GM12878 (cell line): ENCODE measurements around the gene MRPL46. TPM values are rescaled to one million over a fixed set of nuclear protein-coding genes. Genes with fewer than 3 reads are reported as not detected.

Experiments
- ATAC-seq: fragments of 200-7000 bp; cut with Tn5 transposase; 3 replicates; pipeline ENCODE4 v1.9.1; 2020; ENCODE audit warnings: mild to moderate bottlenecking, moderate library complexity
- BruUV-seq: library from RNA; stranded (reverse); fragments of 400-500 nt; replicated peaks from 2 replicates; lab custom pipeline; 2021; lab: Mats Ljungman, UMichigan
- CTCF ChIA-PET: fragments of 300-600 bp; sonication (Branson Sonifier 250); formaldehyde crosslinking; extraction: SDS; loops from one replicate; lab custom pipeline; 2021; ENCODE audit warnings: inconsistent platforms; lab: Yijun Ruan, JAX
- POLR2A ChIA-PET: fragments of 350-600 bp; formaldehyde crosslinking; extraction: SDS; loops from one replicate; lab custom pipeline; 2021; ENCODE audit warnings: inconsistent platforms; lab: Charles Lee
- RAD21 ChIA-PET: fragments of 300-600 bp; sonication (Branson Sonifier 250); formaldehyde crosslinking; loops from one replicate; lab custom pipeline; 2023; ENCODE audit warnings: antibody characterized with exemption; ENCODE audit not compliant: unreplicated experiment; lab: Charles Lee
- SMC1A ChIA-PET: fragments of 300-600 bp; sonication (Branson Sonifier 250); formaldehyde crosslinking; loops from one replicate; lab custom pipeline; 2023; ENCODE audit not compliant: unreplicated experiment, uncharacterized antibody; lab: Charles Lee
- DNase-seq: peaks from one replicate; pipeline ENCODE4 v3.0.0-alpha.2; 2011; ENCODE audit warnings: low read depth, low spot score
- FAIRE-seq: peaks from 3 replicates; lab custom pipeline; 2011; peaks lifted over from hg19 to GRCh38; lab: Jason Lieb, UNC
- H2AFZ ChIP-seq: 2 replicates; pipeline ENCODE4 v1.6.0; 2011; ENCODE audit warnings: low read depth, low read length, control low read depth; ENCODE audit not compliant: control insufficient read depth
- H3K27ac ChIP-seq: 2 replicates; pipeline ENCODE4 v1.5.1; 2011; ENCODE audit warnings: control low read depth; ENCODE audit not compliant: control insufficient read depth, insufficient read depth
- H3K27me3 ChIP-seq, 2 experiments: replicated peaks in 1 of 2; 2 replicates each; pipeline versions ENCODE4 v1.6.0 to v1.6.1; 2011; ENCODE audit warnings: low read length in 1 of 2; ENCODE audit not compliant: control insufficient read depth in 2 of 2, insufficient read depth in 2 of 2
- H3K36me3 ChIP-seq, 2 experiments: 2 replicates each; pipeline ENCODE4 v1.5.1; 2011; ENCODE audit warnings: low read length in 1 of 2; ENCODE audit not compliant: control insufficient read depth in 2 of 2, insufficient read depth in 2 of 2
- H3K4me1 ChIP-seq: 2 replicates; pipeline ENCODE4 v1.6.1; 2011; ENCODE audit warnings: mild to moderate bottlenecking, low read length, moderate library complexity, mixed read lengths; ENCODE audit not compliant: control insufficient read depth, insufficient read depth
- H3K4me2 ChIP-seq: 2 replicates; pipeline ENCODE4 v1.6.0; 2011; ENCODE audit warnings: control low read depth; ENCODE audit not compliant: control insufficient read depth, insufficient read depth
- H3K4me3 ChIP-seq: fragments of 200-600 bp; sonication (generic); 2 replicates; pipeline ENCODE4 v1.5.1; 2016
- H3K79me2 ChIP-seq: 2 replicates; pipeline ENCODE4 v1.6.0; 2011; ENCODE audit warnings: low read length; ENCODE audit not compliant: control insufficient read depth, insufficient read depth
- H3K9ac ChIP-seq: 2 replicates; pipeline ENCODE4 v1.8.0; 2011; ENCODE audit warnings: low read length, control low read depth, mixed read lengths; ENCODE audit not compliant: control insufficient read depth, insufficient read depth
- H3K9me3 ChIP-seq: replicated peaks from 3 replicates; pipeline ENCODE4 v1.5.1; 2011; ENCODE audit warnings: mild to moderate bottlenecking, low read length; ENCODE audit not compliant: control insufficient read depth, insufficient read depth
- H4K20me1 ChIP-seq: 2 replicates; pipeline ENCODE4 v1.6.0; 2011; ENCODE audit not compliant: control insufficient read depth, insufficient read depth
- EP300 ChIP-seq, 2 experiments: fragments of 150-350 bp in 1 of 2; IDR thresholded peaks; 2 replicates each; pipeline ENCODE4 v1.6.1; 2011 to 2012; ENCODE audit warnings: low read depth in 2 of 2, low read length in 2 of 2, borderline replicate concordance in 1 of 2, improper control_type of control experiment in 1 of 2, inconsistent platforms in 1 of 2; ENCODE audit not compliant: control insufficient read depth in 1 of 2
- GABPA ChIP-seq: IDR thresholded peaks from 2 replicates; pipeline ENCODE4 v1.6.1; 2014; ENCODE audit warnings: antibody characterized with exemption, low read depth, mild to moderate bottlenecking, inconsistent platforms
- HCFC1 ChIP-seq: fragments of 150-350 bp; IDR thresholded peaks from 2 replicates; pipeline ENCODE4 v1.6.1; 2014; ENCODE audit warnings: low read length
- IKZF1 ChIP-seq: fragments of 450-650 bp; conservative IDR thresholded peaks from 2 replicates; pipeline ENCODE4 v1.6.1; 2017; ENCODE audit warnings: antibody characterized with exemption, mild to moderate bottlenecking
- IRF4 ChIP-seq: IDR thresholded peaks from 2 replicates; pipeline ENCODE4 v1.6.1; 2011; ENCODE audit warnings: low read depth, low read length
- MAX ChIP-seq: IDR thresholded peaks from 2 replicates; pipeline ENCODE4 v1.6.1; 2012; ENCODE audit warnings: low read depth, low read length, improper control_type of control experiment
- MTA2 ChIP-seq: fragments of 450-650 bp; IDR thresholded peaks from 2 replicates; pipeline ENCODE4 v1.6.1; 2016; ENCODE audit warnings: low read depth, mild to moderate bottlenecking, moderate library complexity
- NKRF ChIP-seq: fragments of 450-650 bp; conservative IDR thresholded peaks from 2 replicates; pipeline ENCODE4 v1.6.1; 2017; ENCODE audit warnings: mild to moderate bottlenecking, moderate library complexity
- NR2F1 ChIP-seq: fragments of 450-650 bp; conservative IDR thresholded peaks from 2 replicates; pipeline ENCODE4 v1.6.1; 2017; ENCODE audit warnings: mild to moderate bottlenecking
- PAX8 ChIP-seq: fragments of 450-650 bp; IDR thresholded peaks from 2 replicates; pipeline ENCODE4 v1.6.1; 2017; ENCODE audit warnings: mild to moderate bottlenecking, moderate library complexity
- PKNOX1 ChIP-seq: fragments of 450-650 bp; IDR thresholded peaks from 2 replicates; pipeline ENCODE4 v1.6.1; 2016; ENCODE audit warnings: mild to moderate bottlenecking
- POU2F2 ChIP-seq: IDR thresholded peaks from 3 replicates; pipeline ENCODE4 v1.6.1; 2011; ENCODE audit warnings: low read depth, mild to moderate bottlenecking, low read length, borderline replicate concordance
- RBBP5 ChIP-seq: fragments of 200-600 bp; sonication (generic); conservative IDR thresholded peaks from 2 replicates; pipeline ENCODE4 v1.6.1; 2016
- RCOR1 ChIP-seq: conservative IDR thresholded peaks from 2 replicates; pipeline ENCODE4 v1.6.1; 2012; ENCODE audit warnings: low read depth, low read length, improper control_type of control experiment
- SMAD1 ChIP-seq: fragments of 450-650 bp; IDR thresholded peaks from 2 replicates; pipeline ENCODE4 v1.6.1; 2018; ENCODE audit warnings: mild to moderate bottlenecking, low read depth; ENCODE audit not compliant: partially characterized antibody
- SMAD5 ChIP-seq: IDR thresholded peaks from 2 replicates; pipeline ENCODE4 v1.6.1; 2016; ENCODE audit warnings: antibody characterized with exemption, low read depth
- SREBF2 ChIP-seq: IDR thresholded peaks from 2 replicates; pipeline ENCODE4 v1.6.1; 2012; ENCODE audit warnings: mild to moderate bottlenecking, low read length
- TCF7 ChIP-seq: IDR thresholded peaks from 2 replicates; pipeline ENCODE4 v1.6.1; 2014; ENCODE audit warnings: antibody characterized with exemption, borderline replicate concordance
- WRNIP1 ChIP-seq: IDR thresholded peaks from 2 replicates; pipeline ENCODE4 v1.6.1; 2011; ENCODE audit warnings: low read depth, low read length, improper control_type of control experiment, borderline replicate concordance
- ZNF384 ChIP-seq: IDR thresholded peaks from 2 replicates; pipeline ENCODE4 v1.6.1; 2012; ENCODE audit warnings: low read depth, mild to moderate bottlenecking, low read length, improper control_type of control experiment, borderline replicate concordance
- in situ Hi-C: fragments of 300-500 bp; cut with MboI; formaldehyde crosslinking; loops from 9 replicates; pipeline ENCODE4 v1.14.3; 2018; ENCODE audit warnings: mixed read lengths
- intact Hi-C: fragments of 100-400 bp; cut with micrococcal nuclease; formaldehyde crosslinking; loops from one replicate; pipeline ENCODE4 v1.14.2; 2022; ENCODE audit not compliant: unreplicated experiment
- polyA plus RNA-seq, 11 experiments: library from polyadenylated mRNA; depleted of rRNA in 4 of 11; unstranded in 6 of 11; stranded (reverse) in 5 of 11; fragments of >200 nt; fragmentation: Nextera tagmentation in 4 of 11; fragmentation: Illumina TruSeq in 1 of 11; extraction: Ambion mirVana in 4 of 11; extraction: Trizol in 1 of 11; gene quantifications; 1 replicate in 1 of 11; 2 replicates in 10 of 11; pipeline versions ENCODE4 v1.2.1 to v1.2.3, GENCODE V29; 2011 to 2016; ENCODE audit warnings: inconsistent platforms in 2 of 11, missing spikeins in 2 of 11, low read depth in 1 of 11
- total RNA-seq, 4 experiments: library from RNA; depleted of rRNA in 3 of 4; stranded (reverse); fragments of >200 nt in 3 of 4; fragmentation: Illumina TruSeq in 1 of 4; extraction: Trizol in 1 of 4; gene quantifications; 2 replicates each; pipeline versions ENCODE4 v1.2.1 to v1.2.3, GENCODE V29; 2013 to 2021
- TF ChIP-seq, protein P1 (sequence below): fragments of 450-650 bp; IDR thresholded peaks from 2 replicates; pipeline ENCODE4 v1.6.1; 2017; ENCODE audit warnings: mild to moderate bottlenecking

Gene MRPL46
- total and polyA plus RNA-seq, 10 of the 15 experiments (the other 5 are each of a cell fraction or from before 2014, with no cell fraction given) = 37.4 to 96.7 (median 52.9) TPM

- TF ChIP-seq HCFC1 (no peak), EP300 (IDR thresholded peaks at IDR 0.05; ENCODE audit: borderline replicate concordance in 1 of 2, control insufficient read depth in 1 of 2, low read depth in 2 of 2, low read length in 2 of 2) (no peak), ZNF384 (no peak), MAX (no peak), MTA2 (no peak)
- TF ChIP-seq, protein P1, sequence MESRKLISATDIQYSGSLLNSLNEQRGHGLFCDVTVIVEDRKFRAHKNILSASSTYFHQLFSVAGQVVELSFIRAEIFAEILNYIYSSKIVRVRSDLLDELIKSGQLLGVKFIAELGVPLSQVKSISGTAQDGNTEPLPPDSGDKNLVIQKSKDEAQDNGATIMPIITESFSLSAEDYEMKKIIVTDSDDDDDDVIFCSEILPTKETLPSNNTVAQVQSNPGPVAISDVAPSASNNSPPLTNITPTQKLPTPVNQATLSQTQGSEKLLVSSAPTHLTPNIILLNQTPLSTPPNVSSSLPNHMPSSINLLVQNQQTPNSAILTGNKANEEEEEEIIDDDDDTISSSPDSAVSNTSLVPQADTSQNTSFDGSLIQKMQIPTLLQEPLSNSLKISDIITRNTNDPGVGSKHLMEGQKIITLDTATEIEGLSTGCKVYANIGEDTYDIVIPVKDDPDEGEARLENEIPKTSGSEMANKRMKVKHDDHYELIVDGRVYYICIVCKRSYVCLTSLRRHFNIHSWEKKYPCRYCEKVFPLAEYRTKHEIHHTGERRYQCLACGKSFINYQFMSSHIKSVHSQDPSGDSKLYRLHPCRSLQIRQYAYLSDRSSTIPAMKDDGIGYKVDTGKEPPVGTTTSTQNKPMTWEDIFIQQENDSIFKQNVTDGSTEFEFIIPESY = no peak
Measured at GRCh38 chr15:88431441-88431840, 35.7 kb downstream of the MRPL46 start (continued).

DNA sequence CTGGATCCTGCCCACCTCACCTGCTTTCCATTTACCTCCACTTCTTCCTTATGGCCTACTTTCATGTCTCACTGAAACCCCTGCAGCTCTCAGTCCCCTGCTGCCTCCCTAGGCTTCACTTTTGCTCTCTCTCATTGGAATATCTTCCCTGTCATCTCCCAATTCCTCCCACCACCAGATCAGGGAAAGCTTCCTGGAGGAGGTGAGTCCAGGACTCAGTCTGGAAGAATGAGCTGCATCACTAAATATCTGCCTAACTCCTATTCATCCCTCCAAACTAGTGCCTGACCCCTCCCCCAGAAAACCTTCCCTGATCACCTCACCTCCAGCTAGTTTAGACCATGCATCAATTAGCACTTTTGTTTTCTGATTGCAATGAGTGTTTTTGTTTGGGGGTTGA is 37.1 kb downstream of the MRPL46 start:
- ChIA-PET CTCF (no interaction called here), POLR2A (no interaction called here), RAD21 (no interaction called here), SMC1A (no interaction called here)
- intact Hi-C loops = no loop called here
- ATAC-seq (no peak), DNase-seq (no peak), FAIRE-seq (no peak)
- H3K4me2 ChIP-seq = no peak overlapping the region
- H3K4me3 ChIP-seq = no peak overlapping the region
- no peaks in the 10 kb centered on the region for H3K79me2 ChIP-seq
- no peaks in the 10 kb centered on the region for H3K36me3 ChIP-seq
- no TSS peak for BruUV-seq
- H3K4me1 ChIP-seq = no peaks in the 10 kb centered on the region
- no peak overlapping the region for H2AFZ ChIP-seq
- in situ Hi-C loops = no loop called here
- H3K9ac ChIP-seq = no peak overlapping the region
- no peak overlapping the region for H3K27ac ChIP-seq
- H3K9me3 ChIP-seq = no peaks in the 10 kb centered on the region
- H3K27me3 ChIP-seq = peaks cover 2 to 8% of the 10 kb centered on the region in 2 experiments; a peak in 2 of 4 replicates
- H4K20me1 ChIP-seq = no peaks in the 10 kb centered on the region
- TF ChIP-seq NKRF (no peak), PKNOX1 (no peak), SREBF2 (no peak), ZNF384 (no peak), TCF7 (no peak), WRNIP1 (no peak), POU2F2 (no peak), IKZF1 (no peak), SMAD5 (no peak), NR2F1 (no peak), IRF4 (no peak), RCOR1 (no peak), SMAD1 (no peak), GABPA (no peak), PAX8 (no peak), RBBP5 (no peak)
